Mammary epithelial cell (primary cell): ENCODE results near the gene C1orf21.

Experiments used
- CTCF ChIP-seq, 2 donors: IDR thresholded peaks in 1 of 2; conservative IDR thresholded peaks in 1 of 2; 2 replicates each; pipeline ENCODE4 v1.5.1; 2011 to 2012; ENCODE audit warnings: inconsistent platforms in 2 of 2, low read length in 2 of 2, mild to moderate bottlenecking in 2 of 2, control low read depth in 1 of 2, low read depth in 1 of 2; ENCODE audit not compliant: insufficient read depth in 1 of 2; ENCODE audit errors: extremely low read depth in 1 of 2
- EZH2 ChIP-seq: IDR thresholded peaks from 2 replicates; pipeline ENCODE4 v1.6.1; 2012; ENCODE audit warnings: low read length, inconsistent platforms, borderline replicate concordance

GRCh38 chr1:184614667-184615066 is 227.8 kb downstream of the C1orf21 start:
- TF ChIP-seq EZH2 = no peak
- TF ChIP-seq CTCF (conservative IDR thresholded peaks at IDR 0.05 in 1 of 2, IDR thresholded peaks at IDR 0.05 in 1 of 2; ENCODE audit: extremely low read depth in 1 of 2, insufficient read depth in 1 of 2, low read depth in 1 of 2, low read length in 2 of 2) = no peak
